Activated CD8-positive, alpha-beta memory T cell treated with anti-CD3 and anti-CD28 coated beads, Interleukin-2, amount 50 U/mL, for 4 hours (primary cell): ENCODE measurements around the gene PRSS35.
"Not testable (repeated sequence)": the region's sequence is repeated elsewhere in the genome, so short reads cannot be mapped to it uniquely, and the experiment has no call there.

Experiments used
- DNase-seq: peaks from one replicate; pipeline ENCODE4 v3.0.0-alpha.2; 2020

Gene PRSS35

DNA sequence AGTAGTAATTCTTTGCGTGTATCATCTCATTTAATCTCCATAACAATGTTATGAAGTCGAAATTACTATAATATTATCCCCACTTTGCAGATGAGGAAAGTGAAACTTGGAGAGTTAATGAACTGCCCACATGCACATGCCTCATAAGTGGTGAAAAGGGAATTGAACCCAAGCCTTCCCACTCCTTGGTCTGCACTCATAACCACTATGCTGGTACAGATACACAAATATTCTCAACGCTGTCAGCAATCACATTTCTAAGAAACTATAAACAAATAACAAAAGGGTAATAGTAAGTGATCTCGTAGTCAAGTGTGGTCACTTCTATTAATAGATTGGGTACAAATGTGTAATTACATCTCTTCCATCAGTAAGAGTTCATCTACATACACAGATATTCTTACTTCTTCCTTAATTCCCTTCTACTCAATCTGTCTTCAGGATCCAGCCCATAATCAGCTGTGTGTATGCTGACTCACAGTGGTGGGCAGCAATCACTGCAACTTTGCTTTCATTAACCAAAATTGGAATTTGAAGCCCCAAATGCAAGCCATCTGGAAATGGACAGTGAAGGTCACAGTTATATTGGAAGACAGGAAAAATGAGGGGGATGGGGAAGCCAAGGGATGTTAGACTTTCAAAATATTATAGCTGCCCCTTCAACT lies 6.6 kb downstream of the PRSS35 start:
- DNase-seq: no peak

DNA sequence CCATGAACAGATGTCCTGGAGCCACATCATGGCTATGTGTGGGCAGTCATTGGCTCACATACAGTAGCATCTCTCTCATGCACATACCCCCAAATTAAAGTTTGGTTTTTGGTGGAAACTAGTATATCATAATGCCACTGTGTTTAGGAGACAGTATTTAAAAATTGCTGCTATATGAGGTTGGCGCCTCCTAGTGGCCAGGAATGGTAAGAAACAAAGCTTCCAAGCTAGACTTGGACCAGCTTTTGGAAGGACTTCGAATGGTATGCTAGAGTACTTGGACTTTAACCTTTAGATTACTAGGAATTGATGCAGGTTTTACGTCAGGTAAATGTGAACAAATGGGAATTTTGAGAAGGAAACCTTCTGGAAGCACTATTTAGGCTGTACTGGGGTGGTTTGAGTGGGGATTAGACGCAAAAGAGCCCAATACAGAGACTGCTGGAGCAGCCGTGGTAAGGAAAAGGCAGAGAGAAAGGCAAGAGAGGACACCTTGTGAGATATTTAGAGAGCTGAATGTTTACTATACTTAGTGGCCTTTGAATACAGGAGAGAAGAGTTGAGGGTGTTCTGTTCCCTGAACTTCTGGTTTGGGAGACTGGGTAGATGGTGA lies 23.8 kb downstream of the PRSS35 start:
- peak; percentile 26 for DNase-seq

DNA sequence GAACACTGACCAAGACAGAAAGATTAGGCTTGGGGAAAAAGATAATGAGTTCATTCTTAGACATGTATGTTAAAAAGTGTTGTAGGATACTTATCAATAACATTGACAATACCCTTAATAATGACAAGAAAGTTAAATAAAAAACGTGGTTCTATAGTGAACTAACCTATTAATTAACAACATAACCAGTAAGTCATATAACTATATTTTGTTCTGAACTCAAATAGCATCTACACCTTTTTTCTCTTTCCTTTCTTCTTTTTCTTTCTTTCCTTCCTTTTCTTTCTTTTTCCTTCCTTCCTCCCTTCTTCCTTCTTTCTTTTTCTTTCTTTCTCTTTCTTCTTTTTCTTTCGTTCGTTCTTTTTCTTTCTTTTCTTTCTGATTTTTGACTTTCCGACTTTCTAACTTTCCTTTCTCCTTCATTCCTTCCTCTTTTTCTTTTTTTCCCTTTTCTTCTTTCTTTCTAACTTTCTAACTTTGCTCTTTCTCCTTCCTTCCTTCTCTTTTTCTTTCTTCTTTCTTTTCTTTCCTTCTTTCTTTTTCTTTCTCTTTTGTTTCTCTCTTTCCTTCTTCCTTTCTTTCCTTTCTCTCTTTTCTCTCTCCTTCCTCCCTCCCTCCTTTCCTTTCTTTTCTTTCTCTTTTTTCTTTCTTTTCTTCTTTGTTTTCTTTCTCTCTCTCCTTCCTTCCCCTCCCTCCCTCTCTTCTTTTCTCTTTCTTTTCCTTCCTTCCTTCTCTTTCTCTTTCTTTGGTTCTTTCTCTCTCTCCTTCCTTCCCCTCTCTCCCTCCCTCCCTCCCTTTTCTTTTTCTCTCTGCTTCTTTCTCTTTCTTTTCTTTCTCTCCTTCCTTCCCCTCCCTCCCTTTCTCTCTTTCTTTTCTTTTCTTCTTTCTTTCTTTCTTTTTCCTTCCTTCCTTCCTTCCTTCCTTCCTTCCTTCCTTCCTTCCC lies 24.6 kb downstream of the PRSS35 start:
- no peak for DNase-seq

DNA sequence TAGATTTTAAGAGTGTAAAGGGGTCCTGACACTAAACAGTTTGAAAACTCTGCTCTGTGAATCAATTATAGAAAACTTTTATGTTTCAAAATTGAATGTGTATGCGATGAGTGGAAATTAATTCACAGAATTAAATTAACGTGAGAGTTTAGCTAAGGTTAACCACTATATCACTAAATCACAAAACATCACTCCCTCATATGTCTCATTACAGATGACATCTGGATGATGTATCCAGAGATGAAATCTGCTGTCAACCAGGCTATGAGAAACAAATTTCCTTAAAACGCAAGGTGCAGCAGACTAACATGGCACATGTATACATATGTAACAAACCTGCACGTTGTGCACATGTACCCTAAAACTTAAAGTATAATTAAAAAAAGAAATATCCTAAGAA lies 27.3 kb downstream of the PRSS35 start:
- DNase-seq: no peak

DNA sequence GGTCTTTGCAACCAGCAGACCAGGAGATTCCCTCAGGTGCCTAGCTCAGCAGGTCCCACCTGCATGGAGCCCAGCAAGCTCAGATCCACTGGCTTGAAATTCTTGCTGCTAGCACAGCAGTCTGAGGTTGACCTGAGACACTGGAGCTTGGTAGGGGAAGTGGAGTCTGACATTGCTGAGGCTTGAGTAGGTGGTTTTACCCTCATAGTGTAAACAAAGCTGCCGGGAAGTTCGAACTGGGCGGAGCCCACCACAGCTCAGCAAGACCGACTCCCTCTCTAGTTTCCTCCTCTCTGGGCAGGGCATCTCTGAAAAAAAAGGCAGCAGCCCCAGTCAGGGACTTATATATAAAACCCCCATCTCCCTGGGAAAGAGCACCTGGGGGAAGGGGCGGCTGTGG lies 34.3 kb downstream of the PRSS35 start:
- no peak for DNase-seq

DNA sequence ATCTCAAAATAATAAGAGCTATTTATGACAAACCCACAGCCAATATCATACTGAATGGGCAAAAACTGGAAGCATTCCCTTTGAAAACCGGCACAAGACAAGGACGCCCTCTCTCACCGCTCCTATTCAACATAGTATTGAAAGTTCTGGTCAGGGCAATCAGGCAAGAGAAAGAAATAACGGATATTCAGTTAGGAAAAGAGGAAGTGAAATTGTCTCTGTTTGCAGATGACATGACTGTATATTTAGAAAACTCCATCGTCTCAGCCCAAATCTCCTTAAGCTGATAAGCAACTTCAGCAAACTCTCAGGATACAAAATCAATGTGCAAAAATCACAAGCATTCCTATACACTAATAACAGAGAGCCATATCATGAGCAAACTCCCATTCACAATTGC lies 38.1 kb downstream of the PRSS35 start:
- not testable (repeated sequence) for DNase-seq

DNA sequence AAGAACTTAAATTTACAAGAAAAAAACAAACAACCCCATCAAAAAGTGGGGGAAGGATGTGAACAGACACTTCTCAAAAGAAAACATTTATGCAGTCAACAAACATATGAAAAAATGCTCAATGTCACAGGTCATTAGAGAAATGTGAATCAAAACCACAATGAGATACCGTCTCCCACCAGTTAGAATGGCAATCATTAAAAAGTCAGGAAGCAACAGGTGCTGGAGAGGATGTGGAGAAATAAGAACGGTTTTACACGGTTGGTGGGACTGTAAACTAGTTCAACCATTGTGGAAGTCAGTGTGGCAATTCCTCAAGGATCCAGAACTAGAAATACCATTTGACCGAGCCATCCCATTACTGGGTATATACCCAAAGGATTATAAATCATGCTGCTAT lies 39.4 kb downstream of the PRSS35 start:
- not testable (repeated sequence) for DNase-seq

DNA sequence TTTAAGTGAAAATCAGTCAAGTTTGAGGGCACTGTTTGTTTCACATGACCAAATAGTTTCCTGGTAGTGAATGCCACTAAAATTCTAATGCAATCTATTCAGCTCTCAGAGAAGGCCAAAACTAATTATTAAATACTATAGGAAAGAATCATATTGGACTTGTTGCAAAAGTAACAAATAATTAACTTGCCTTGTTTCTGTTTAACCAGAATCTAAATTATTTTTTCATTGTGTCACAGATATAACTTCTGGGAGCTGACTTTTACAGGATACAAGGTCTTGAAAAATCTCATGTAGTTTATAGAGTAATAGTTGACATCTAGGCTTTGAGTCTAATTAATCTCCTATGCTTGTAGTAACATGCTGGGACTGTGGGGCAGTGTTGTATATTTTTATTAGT lies 44.5 kb downstream of the PRSS35 start:
- DNase-seq: no peak

DNA sequence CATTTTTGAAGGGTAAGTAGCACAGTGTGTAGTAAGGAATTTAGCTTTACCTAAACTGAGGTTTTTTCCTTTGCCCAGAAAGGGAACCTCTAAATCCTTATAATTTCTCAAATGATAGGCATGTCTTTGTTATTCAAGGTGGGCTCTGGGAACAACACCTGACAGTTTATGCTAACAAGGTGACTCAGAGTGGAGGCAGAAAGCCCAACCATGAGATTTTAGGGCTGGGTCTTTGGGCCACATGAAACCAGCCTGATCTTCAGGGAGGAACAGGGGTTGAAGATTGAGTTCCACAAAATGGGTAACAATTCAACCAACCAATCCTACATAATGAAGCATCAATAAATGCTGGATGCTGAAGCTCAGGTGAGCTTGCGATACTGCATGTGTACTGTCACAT lies 46.6 kb downstream of the PRSS35 start:
- no peak for DNase-seq

DNA sequence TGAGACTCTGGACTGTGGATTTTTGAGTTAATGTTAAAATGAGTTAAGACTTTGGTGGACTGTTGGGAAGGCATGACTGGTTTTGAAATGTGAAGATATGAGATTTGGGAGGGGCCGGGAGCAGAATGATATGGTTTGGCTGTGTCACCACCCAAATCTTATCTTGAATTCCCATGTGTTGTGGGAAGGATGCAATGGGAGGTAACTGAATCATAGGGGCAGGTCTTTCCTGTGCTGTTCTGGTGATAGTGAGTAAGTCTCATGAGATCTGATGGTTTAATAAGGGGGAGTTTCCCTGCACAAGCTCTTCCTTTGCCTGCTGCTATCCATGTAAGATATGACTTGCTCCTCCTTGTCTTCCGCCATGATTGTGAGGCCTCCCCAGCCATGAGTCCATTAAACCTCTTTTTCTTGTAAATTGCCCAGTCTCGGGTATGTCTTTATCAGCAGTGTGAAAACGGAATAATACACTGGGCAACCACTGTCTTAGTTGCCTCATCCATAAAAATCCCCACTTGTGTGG lies 59.4 kb downstream of the PRSS35 start:
- not testable (repeated sequence) for DNase-seq

DNA sequence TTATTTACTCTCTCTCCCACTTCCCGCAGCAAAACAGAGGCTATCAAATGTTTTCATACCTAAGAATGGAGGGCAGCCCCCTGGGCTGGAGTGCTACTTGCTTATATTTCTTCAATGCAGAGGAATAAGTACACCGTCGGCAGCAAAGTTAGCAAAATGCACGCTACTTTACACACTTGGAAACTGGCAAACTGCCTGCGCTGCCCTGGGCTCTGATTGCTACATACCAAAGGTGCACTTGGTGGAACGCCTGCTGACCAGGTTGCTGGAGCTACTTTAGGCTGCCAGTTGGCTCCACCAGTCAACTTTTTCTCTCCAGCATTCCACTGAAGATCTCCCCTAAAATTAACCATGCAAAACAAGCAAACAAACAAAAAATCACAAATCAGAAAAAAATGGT lies 62.4 kb downstream of the PRSS35 start:
- no peak for DNase-seq
